SIG-M5 (cell line): ENCODE results near the gene ATP13A5.

Experiments used
- DNase-seq: peaks from one replicate; lab custom pipeline; 2025; lab: John Stamatoyannopoulos, UW

The ATP13A5 gene, protein sequence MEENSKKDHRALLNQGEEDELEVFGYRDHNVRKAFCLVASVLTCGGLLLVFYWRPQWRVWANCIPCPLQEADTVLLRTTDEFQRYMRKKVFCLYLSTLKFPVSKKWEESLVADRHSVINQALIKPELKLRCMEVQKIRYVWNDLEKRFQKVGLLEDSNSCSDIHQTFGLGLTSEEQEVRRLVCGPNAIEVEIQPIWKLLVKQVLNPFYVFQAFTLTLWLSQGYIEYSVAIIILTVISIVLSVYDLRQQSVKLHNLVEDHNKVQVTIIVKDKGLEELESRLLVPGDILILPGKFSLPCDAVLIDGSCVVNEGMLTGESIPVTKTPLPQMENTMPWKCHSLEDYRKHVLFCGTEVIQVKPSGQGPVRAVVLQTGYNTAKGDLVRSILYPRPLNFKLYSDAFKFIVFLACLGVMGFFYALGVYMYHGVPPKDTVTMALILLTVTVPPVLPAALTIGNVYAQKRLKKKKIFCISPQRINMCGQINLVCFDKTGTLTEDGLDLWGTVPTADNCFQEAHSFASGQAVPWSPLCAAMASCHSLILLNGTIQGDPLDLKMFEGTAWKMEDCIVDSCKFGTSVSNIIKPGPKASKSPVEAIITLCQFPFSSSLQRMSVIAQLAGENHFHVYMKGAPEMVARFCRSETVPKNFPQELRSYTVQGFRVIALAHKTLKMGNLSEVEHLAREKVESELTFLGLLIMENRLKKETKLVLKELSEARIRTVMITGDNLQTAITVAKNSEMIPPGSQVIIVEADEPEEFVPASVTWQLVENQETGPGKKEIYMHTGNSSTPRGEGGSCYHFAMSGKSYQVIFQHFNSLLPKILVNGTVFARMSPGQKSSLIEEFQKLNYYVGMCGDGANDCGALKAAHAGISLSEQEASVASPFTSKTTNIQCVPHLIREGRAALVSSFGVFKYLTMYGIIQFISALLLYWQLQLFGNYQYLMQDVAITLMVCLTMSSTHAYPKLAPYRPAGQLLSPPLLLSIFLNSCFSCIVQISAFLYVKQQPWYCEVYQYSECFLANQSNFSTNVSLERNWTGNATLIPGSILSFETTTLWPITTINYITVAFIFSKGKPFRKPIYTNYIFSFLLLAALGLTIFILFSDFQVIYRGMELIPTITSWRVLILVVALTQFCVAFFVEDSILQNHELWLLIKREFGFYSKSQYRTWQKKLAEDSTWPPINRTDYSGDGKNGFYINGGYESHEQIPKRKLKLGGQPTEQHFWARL

DNA sequence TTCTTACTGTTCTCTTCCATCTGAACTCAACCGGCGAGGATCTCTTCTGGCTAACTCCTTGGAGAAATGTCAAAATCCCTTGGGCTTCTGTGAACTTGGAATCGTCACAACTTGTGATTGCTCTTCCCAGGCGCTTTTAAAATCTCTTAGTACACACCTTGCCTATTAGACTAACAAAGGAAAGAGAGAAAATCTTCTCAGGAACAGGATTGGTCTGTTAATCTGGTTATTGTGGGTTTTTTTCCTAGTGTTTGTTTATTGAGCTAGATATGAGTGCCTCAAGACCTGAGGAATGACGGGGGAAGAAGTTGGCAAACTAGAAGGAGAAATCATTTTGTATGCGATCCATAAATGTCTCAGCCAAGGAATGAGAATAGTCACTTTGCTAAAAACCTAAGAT, at the start of gene ATP13A5:
TSS of gene ATP13A5 (minus strand) at position 48 of the 400 bp plus-strand sequence. CDS start at position 20, 28 bp downstream.
- DNase-seq: no peak

DNA sequence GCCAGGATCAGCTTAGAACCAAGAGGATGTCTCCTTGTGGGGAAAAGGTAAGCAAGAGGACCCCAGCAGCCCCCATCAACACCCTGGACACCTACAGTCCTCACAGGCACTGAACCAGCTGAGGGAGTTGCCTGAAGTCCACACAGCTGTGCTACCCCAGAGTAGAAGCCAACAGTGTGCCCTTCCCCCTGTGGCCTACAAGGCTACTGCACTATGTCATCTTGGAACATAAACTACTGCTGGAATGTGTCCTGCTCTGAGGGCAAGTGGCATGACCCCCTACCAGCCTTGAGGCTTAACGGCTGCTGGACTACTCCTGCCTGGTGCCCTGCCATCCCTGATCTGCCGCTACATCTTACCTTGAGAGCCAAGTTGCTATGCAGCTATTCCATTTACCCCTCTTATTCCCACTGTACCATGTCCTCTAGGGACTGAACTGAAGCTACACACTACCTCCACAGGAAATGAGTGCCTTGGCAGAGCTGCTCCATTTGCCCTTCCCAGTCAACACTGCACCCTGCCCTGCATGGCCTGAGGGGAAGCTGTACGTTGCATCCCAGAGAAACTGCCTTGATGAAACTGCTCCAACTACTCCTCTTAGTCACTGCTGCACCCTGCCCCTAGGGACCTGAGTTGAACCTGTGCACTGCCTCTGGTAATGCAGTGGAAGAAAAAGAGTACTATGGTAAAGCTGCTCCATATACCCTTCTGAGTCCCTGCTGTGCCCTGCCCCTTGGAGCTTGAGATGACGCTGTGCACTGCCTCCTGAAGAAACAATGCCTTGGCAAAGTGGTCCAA, 40.2 kb upstream of the ATP13A5 start:
- DNase-seq: no peak

DNA sequence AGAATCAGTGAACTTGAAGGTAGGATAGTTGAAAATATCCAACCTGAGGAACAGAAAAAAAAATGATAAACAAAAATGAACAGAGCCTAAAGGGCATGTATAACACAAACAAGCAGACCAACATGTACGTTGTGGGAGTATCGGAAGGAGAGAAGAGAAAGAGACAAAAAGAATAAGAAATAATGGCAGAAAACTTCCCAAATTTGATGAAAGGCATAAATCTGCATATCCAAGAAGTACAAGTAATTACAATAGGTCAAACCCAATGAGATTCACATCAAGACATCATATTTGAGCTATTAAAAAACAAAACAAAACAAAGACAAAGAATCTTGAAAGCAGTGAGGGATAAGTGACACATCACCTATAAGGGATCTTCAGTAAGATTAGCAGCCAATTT, 38.1 kb upstream of the ATP13A5 start:
- DNase-seq: no peak

DNA sequence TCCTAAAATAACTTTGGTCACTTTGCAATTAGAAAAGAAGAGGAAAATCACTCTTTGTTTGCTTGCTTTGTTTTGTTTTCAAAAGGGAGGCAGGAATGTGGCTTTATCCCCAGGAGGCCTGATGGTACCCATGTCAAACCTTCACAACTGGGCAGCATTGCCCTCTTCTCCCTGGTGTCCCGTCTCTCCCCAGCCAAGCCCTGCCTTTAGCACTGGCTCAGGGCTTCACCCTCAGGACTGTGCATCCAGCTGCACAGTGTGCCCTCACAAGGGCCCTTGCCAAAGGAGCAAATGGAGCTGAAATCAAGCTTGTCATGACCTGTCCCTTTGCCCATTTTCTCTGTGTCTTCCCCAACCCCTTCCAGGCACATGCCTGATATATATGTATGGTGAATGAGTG, 29.1 kb upstream of the ATP13A5 start:
- DNase-seq: no peak

DNA sequence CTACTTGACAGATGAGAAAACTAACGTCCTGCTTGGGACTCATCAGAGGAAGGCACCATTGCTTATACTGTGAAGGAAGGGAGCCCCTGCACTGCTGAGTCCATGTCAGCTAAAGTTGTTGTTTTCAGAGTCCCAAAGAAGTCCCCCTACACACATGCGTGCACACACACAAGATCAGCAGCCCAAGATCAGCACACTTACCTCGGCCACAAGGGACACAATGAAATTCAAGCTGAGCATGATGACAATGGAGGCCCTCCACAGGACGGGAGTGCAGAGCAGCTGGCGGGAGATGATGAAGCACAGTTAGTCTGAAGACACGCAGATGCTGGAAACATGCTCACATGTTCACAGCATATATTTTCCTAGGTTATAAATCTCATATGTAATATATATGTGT, 28.6 kb upstream of the ATP13A5 start:
- DNase-seq: no peak

DNA sequence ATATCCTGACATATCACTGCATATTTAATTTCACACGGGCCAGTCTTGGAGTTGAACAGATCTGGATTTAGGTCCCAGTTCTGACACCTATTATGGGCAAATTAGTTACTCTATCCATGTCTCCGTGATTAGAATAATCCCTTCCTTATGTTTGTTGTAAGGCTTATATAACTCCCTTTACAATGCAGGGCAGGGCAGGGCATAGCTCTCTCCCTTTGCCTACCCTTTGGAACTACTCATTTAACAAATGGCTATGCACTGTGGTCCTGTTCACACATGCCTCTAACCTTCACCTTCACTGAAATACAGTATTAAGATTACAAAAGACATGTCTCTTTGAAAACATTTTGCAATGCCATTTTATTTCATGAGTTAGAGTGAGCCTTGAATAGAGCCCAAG, 24.8 kb upstream of the ATP13A5 start:
- DNase-seq: no peak

DNA sequence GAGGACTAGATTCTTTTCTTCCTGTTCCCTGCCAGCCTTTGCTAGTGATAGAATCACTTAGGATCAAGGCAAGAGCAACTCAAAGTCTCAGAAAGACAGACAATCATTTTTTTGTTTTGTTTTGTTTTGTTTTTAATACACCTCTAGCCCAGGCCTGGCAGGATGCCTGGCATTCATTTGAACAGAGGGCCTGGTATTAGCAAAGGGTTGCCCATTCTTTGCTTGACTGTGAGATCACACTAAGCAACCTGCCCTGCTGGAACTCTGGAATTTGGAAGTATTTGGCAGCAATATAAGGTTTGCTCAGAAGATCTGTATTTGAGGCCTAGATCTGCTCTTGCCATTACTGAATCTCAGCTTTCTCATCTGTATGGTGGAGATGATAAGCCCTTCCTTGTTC, 21.8 kb upstream of the ATP13A5 start:
- no peak for DNase-seq

DNA sequence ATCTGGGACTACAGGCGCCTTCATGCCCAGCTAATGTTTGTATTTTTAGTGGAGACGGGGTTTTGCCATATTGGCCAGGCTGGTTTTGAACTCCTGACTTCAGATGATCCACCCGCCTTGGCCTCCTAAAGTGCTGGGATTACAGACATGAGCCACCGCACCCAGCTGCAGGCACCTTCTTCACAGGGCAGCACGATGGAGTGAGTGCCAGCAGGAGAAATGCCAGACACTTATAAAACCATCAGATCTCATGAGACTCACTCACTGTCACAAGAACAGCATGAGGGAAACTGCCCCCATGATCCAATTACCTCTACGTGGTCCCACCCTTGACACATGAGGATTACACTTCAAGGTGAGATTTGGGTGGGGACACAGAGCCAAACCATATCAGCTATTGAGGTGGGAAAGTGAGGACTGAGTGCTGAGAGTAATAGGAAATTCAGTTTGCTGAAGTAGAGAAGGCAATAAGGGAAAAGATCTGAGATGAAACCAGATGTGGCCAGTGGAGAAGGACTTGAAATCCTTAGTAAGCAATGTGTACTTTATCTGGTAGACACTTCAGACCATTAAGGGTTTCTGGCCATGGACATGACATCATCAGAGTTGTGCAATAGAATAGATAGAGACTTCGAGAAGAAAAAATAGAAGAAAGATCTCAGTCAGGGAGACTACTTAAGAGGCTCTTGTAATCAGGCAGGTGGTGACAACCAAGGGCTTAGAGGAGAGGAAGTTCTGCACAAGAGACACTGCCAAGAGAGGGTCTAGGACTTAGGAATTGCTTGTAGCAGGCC, 18.1 kb upstream of the ATP13A5 start:
- no peak for DNase-seq

DNA sequence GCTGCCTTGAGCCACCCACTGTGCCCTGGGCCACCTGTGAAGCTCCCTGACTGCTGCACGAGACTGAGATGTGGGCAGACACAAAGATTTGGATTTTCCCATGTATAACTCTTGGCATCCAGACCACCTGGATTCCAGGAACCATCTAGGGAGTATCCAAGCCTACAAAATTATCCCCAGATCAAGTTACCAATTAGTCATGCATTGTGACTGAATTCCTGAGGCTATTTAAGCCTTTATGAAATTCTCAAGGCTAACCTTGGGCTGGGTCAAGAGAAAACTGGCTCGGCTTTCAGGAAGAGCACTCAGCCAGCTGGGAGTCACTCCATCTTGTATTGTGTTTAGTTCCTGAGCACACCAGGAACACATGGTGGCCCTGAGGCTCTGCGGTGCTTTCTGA, 13.3 kb upstream of the ATP13A5 start:
- DNase-seq: no peak

DNA sequence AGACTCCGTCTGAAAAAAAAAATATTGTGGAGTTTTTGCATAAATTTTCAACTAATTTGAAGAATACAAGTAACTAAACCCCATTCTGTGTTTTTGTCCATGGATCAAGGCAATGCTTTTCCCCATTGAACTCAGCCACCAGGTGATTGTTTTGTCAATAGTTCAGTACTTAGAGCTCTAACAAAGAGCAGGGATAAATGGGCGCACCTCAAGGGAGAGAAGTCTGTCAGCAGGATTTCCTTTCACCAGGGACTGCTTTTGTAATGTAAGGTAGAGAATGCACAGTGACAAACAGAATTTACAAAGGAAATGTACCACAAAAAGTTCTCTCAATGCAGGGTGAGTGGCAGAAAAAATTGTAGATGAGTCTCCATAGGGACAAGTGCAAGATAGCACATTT, 10.8 kb upstream of the ATP13A5 start:
- no peak for DNase-seq

DNA sequence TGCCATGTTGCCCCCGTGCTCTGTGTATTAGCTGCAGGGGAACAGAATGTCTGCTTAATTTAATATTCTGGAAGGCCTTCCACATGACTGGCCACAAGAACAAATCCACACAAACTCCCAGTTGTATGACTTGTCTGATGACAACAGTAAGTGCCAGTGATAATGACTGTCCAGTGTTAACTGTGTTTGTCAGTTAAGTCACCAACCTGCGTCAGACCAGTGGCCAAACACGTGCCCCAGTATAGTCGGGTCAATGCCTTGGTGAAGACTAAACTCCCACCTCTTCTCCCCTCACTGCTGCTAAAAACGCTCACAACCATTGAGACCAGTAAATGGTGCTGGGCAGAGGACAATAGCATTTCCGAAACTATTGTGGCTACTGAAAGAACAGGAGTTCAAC, 9.8 kb upstream of the ATP13A5 start:
- no peak for DNase-seq

DNA sequence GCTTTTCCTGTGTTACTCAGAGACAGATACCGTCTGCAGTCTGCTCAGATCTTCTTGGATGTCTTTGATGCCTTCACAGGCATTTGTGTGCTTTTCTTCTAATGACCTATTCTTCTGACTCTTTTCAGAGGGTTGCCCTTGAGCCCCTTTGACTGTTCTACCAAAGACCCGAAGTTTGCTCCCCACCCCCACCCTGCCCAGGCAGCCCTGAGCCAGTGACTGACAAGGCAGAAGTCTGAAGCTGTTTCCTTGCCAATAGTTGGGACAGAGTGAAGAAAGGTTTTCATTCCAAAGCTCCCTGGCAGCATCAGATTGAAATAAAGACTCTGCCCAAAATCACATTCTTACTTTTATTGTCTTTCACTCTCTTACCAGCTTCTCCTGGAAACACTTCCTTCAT, 9.0 kb upstream of the ATP13A5 start:
- no peak for DNase-seq

DNA sequence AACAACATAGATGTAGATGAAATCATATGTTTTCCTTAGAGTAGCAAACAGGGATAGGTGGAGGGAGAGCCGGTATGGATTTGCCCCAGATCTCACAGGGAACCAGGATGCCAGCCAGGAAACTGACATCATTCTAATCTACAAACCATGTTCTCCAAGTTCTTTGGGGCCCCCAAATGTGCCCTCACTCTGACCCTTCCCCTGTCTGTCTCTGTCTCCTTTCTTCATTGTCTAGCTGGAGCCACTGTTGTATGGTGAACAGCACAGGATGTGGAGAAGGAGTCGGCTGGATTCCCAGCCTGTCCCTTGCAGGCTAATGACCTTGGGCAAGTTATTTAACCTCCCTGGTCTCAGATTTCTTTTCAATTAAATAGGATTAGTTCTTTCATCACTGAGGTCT, 962 bp downstream of the ATP13A5 start:
- no peak for DNase-seq

DNA sequence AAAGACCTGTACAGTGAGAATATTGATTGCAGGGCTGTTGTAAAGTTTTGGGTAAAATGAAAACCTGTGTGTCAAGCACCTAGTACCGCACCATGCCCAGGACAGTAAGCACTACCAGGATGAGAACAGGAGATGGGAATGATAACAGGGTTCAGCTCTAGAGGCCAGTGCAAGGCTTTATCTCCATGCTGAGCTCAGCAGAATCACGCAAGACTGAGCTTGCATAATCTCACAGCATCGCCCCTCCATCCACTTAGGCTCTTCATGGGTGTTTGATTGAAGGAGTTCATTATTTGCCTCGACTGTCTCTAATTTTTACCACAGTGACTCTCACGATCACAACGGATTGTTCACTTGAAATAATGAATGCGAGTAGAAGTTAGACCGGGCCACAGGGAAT, 2.9 kb downstream of the ATP13A5 start:
- no peak for DNase-seq

DNA sequence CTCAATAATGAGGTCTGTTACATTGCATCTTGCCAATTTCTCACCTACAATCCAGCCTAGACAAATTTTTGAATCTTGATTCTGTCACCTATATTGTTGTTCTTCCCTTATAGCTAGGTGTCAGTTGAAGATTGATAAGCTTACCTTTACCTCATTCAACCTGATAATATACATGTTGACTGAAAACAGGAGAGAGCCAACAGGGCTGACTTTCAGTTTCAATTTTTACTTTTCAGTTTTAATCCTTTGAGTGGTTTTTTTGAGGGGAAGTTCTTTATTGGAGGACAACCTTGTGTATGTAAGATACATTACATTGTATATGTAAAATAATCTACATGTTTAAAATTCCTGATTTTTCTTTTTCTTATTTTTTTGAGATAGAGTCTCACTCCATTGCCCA, 5.8 kb downstream of the ATP13A5 start:
- no peak for DNase-seq

DNA sequence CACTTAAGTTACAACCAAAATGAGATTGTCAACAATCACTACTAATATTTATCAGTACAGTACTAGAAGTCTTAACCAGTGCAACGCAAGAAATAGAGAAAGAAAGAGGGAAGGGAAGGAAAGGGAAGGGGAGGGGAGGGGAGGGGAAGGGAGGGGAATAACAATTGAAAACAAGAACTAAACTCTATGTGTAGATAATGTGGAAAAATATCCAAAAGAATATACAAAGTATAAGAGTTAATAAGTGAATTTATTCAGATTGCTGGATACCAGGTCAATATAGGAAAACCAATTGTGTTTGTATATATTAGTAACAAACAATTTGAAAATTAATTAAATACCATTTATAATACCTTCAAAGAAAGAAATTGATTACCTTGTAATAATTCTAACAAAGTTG, 10.7 kb downstream of the ATP13A5 start:
- no peak for DNase-seq

DNA sequence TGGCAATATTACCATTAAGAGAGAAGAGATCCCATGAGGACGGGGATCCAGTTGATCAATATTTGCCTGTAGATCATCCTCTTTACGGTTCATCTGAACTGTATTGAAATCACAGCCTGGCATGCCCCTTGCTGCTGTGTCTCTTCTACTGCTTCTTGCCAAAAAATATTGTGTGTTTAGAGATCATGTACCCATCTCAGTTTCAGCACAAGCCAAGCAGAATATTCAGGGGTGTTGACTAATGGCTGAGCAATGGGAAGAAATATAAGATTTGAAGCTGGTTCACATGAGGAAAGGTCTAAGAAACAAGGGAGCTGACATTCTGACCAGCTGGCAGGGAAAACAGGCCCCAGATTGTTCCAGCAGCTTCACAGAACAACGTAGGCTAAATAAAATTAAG, 21.3 kb downstream of the ATP13A5 start:
- no peak for DNase-seq

DNA sequence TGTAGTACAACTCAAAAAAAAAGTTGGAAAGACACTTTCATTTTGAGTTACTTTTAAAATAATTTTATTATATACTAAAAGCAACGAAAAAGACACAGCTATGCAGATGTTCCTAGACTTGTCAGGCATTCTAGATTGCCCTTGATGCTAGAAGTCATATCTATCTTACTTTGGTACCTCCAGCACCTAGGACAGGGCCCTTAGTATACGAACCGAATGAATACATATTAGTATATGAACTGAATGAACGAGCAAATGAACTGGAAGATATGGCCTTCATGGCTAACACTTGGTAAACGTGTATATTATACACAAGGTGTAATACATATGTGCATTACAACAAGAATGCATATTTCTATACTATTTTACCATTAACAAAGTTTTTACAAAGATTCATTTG, 24.1 kb downstream of the ATP13A5 start:
- no peak for DNase-seq

DNA sequence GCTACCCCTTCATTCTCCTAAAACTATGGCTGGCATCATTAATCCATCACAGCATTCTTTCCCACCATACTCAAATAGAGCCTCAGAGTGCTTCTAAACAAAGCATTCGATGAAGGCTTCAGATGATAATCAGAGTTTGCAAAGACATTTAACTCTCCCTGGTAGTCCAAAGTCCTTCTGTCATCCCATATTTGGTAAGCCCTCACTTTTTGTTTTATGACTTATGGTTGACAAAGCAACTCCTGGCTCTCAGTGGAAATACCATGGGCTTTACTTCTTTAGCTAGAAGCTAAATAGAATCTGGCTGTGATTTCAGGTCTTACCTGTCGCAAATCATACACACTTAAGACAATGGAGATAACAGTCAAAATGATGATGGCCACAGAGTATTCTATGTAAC, 27.8 kb downstream of the ATP13A5 start:
- DNase-seq: no peak

DNA sequence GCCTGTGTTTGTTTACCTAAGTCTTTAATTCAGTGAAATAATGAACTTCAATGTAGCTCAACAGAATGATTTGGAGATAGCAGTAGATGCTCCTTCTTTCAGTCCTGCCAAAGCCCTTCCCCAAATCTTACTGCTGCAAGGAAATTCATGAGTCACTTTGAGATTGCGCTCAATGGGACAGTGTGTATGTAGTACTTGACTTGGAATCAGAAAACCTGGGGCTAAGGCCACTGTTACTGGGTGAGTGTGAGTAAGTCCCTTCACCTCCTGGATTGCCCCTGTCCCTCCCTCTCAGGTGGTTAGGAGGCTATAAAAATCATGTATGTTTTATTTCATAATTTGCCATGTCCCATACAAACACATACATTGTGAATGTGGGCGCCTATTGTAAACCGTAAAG, 29.9 kb downstream of the ATP13A5 start:
- DNase-seq: no peak
